PFSK-1 (cell line): ENCODE measurements around the gene COX18.

Source experiments
- REST ChIP-seq, 2 experiments: IDR thresholded peaks; 2 replicates each; pipeline versions ENCODE4 v1.6.1 to v1.8.0; 2011 to 2012; ENCODE audit warnings: low read depth in 2 of 2, low read length in 2 of 2, control low read depth in 1 of 2, inconsistent platforms in 1 of 2, mild to moderate bottlenecking in 1 of 2, moderate library complexity in 1 of 2; ENCODE audit not compliant: insufficient read depth in 1 of 2
- TAF1 ChIP-seq: IDR thresholded peaks from 2 replicates; pipeline ENCODE4 v1.6.1; 2012; ENCODE audit warnings: low read length, control low read depth, borderline replicate concordance; ENCODE audit not compliant: insufficient read depth

GRCh38 chr4:73087871-73088270 lies 18.4 kb upstream of the COX18 start:
- TF ChIP-seq REST (IDR thresholded peaks at IDR 0.05; ENCODE audit: insufficient read depth in 1 of 2, low read depth in 2 of 2, low read length in 2 of 2) (no peak), TAF1 (no peak)
